Smooth muscle cell (in vitro differentiated cells): ENCODE measurements around the gene LANCL1. TPM values are rescaled to one million over a fixed set of nuclear protein-coding genes. Genes with fewer than 3 reads are reported as not detected.

Experiments
- DNase-seq: peaks from one replicate; lab custom pipeline; 2025; ENCODE audit not compliant: unreplicated experiment; lab: John Stamatoyannopoulos, UW
- H2AFZ ChIP-seq: fragments of 200-600 bp; sonication (generic); 2 replicates; pipeline ENCODE4 v1.6.0; 2016; ENCODE audit warnings: antibody characterized with exemption, low read depth, mild to moderate bottlenecking
- H3F3A ChIP-seq: fragments of 200-600 bp; sonication (generic); 2 replicates; pipeline ENCODE4 v1.6.0; 2017; ENCODE audit warnings: antibody characterized with exemption, low read depth
- H3K27ac ChIP-seq: fragments of 200-600 bp; sonication (generic); 2 replicates; pipeline ENCODE4 v1.5.1; 2016; ENCODE audit warnings: low read depth, mild to moderate bottlenecking
- H3K27me3 ChIP-seq: fragments of 200-600 bp; sonication (generic); 2 replicates; pipeline ENCODE4 v1.6.1; 2016; ENCODE audit warnings: low read depth, mild to moderate bottlenecking
- H3K36me3 ChIP-seq: fragments of 200-600 bp; sonication (generic); 2 replicates; pipeline ENCODE4 v1.5.1; 2016; ENCODE audit warnings: low read depth
- H3K4me1 ChIP-seq: fragments of 200-600 bp; sonication (generic); 2 replicates; pipeline ENCODE4 v1.5.1; 2016; ENCODE audit warnings: low read depth
- H3K4me2 ChIP-seq: fragments of 200-600 bp; sonication (generic); 2 replicates; pipeline ENCODE4 v1.6.0; 2016; ENCODE audit warnings: mild to moderate bottlenecking
- H3K4me3 ChIP-seq: fragments of 200-600 bp; sonication (generic); 2 replicates; pipeline ENCODE4 v1.5.1; 2016; ENCODE audit warnings: mild to moderate bottlenecking
- H3K79me2 ChIP-seq: fragments of 200-600 bp; sonication (generic); 2 replicates; pipeline ENCODE4 v1.6.0; 2016; ENCODE audit warnings: low read depth, mild to moderate bottlenecking
- H3K9ac ChIP-seq: fragments of 200-600 bp; sonication (generic); 2 replicates; pipeline ENCODE4 v1.6.0; 2016; ENCODE audit warnings: low read depth
- H3K9me3 ChIP-seq: fragments of 200-600 bp; sonication (generic); replicated peaks from 2 replicates; pipeline ENCODE4 v1.5.1; 2016; ENCODE audit warnings: low read depth
- H4K20me1 ChIP-seq: fragments of 200-600 bp; sonication (generic); 2 replicates; pipeline ENCODE4 v1.6.0; 2016; ENCODE audit warnings: low read depth
- CTCF ChIP-seq: fragments of 200-600 bp; sonication (generic); IDR thresholded peaks from 2 replicates; pipeline ENCODE4 v1.5.1; 2017; ENCODE audit warnings: borderline replicate concordance, mild to moderate bottlenecking, antibody characterized with exemption; ENCODE audit not compliant: insufficient read depth, poor library complexity, severe bottlenecking
- WGBS: methylation state at CpG from one replicate; pipeline ENCODE4 v1.1.7; 2016; ENCODE audit warnings: low lambda C conversion rate; 5-methylcytosine and 5-hydroxymethylcytosine counted together
- polyA plus RNA-seq: library from polyadenylated mRNA; unstranded; fragments of >200 nt; fragmentation: Nextera tagmentation; extraction: Ambion mirVana; gene quantifications from 2 replicates; pipeline ENCODE4 v1.2.1, GENCODE V29; 2016
- total RNA-seq: library from RNA; depleted of rRNA; stranded (reverse); fragments of >200 nt; gene quantifications from 2 replicates; pipeline ENCODE4 v1.2.3, GENCODE V29; 2014

LANCL1 gene, protein sequence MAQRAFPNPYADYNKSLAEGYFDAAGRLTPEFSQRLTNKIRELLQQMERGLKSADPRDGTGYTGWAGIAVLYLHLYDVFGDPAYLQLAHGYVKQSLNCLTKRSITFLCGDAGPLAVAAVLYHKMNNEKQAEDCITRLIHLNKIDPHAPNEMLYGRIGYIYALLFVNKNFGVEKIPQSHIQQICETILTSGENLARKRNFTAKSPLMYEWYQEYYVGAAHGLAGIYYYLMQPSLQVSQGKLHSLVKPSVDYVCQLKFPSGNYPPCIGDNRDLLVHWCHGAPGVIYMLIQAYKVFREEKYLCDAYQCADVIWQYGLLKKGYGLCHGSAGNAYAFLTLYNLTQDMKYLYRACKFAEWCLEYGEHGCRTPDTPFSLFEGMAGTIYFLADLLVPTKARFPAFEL
- total RNA-seq (37.2 and 43.7 TPM in 2 replicates), polyA plus RNA-seq (14.5 and 14.7 TPM in 2 replicates)

DNA sequence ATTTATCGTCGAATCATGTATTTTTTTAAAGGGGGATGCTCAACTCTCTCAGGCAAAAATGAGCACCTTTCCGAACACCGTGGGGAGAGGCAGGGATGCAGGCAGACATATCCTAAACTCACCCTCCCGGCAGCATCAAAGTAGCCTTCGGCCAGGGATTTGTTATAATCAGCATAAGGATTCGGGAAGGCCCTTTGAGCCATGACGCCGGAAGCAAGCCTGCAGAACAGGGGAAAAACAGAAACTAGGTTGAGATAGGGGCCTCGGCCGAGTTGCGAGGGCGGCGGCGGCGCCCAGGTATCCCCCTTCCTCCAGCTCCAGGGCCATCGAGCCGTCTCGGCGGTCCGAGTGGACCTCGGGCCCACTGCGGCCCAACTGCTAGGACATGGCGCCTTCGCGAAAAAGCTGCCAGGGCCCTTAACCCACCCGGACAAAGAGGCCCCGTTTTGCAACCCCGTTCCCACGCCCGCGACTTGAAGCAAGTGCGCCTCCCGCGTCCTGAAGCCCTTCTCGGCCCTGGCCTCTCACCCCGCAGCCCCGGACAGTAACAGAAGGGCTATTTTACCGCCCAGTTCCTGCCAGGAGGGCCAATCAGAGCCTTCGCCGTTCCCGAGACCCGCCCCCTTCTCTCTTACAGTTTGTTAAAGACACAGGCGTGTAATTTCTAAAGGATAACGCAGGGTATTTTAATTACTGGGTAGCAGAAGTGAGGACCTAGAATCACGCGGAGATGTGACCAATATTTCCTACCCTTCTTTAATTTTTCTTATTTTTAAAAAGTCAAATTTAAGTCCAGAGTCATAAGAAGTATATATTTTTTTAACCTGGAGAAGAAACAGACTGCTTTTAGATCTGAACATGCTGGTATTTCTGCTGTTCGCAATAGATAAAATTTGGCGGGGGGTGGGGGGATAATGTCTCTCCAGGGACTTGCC is at the start of gene LANCL1:
Gene LANCL1, minus strand, starts transcription at position 566 of the 935 bp plus-strand sequence. Its CDS starts 363 bp downstream, at position 203.
- H2AFZ ChIP-seq = peak within 1 kb of the TSS; percentile 99
- H3K79me2 ChIP-seq = peaks cover 3% of the 10 kb centered on the region
- TF ChIP-seq CTCF = no peak
- H3F3A ChIP-seq = no peaks in the 10 kb centered on the region
- peak within 1 kb of the TSS; percentile 84 for H3K9ac ChIP-seq
- H4K20me1 ChIP-seq = no peaks in the 10 kb centered on the region
- no peak within 1 kb of the TSS for H3K27ac ChIP-seq
- H3K9me3 ChIP-seq = no peaks in the 10 kb centered on the region
- H3K27me3 ChIP-seq = no peaks in the 10 kb centered on the region
- DNase-seq = peak; percentile 36
- H3K36me3 ChIP-seq = no peaks in the 10 kb centered on the region
- WGBS = 1% methylated on average over 49 of the region's 49 CpGs
- H3K4me3 ChIP-seq = peak within 1 kb of the TSS; percentile 93
- H3K4me2 ChIP-seq = peak within 1 kb of the TSS; percentile 93
- peaks cover 9% of the 10 kb centered on the region for H3K4me1 ChIP-seq

- H2AFZ ChIP-seq = no peak overlapping the region
- no peak overlapping the region for H3K9ac ChIP-seq
- H3K27ac ChIP-seq = no peak overlapping the region
- DNase-seq = no peak
- no peaks in the 10 kb centered on the region for H3K79me2 ChIP-seq
- no peaks in the 10 kb centered on the region for H3K27me3 ChIP-seq
- H3K36me3 ChIP-seq = no peaks in the 10 kb centered on the region
- H3K4me1 ChIP-seq = no peaks in the 10 kb centered on the region
- H3K4me2 ChIP-seq = no peak overlapping the region
- H3F3A ChIP-seq = no peaks in the 10 kb centered on the region
- no peak overlapping the region for H3K4me3 ChIP-seq
- H4K20me1 ChIP-seq = no peaks in the 10 kb centered on the region
- H3K9me3 ChIP-seq = no peaks in the 10 kb centered on the region
- TF ChIP-seq CTCF = no peak
Measured at GRCh38 chr2:210524533-210524932, 48.0 kb upstream of the LANCL1 start.

- Histone ChIP-seq H3K4me2 (no peak overlapping the region), H2AFZ (no peak overlapping the region), H3K4me1 (no peaks in the 10 kb centered on the region), H3F3A (no peaks in the 10 kb centered on the region), H3K27me3 (no peaks in the 10 kb centered on the region), H3K36me3 (no peaks in the 10 kb centered on the region), H3K27ac (no peak overlapping the region), H3K9ac (no peak overlapping the region), H3K4me3 (no peak overlapping the region), H4K20me1 (no peaks in the 10 kb centered on the region), H3K9me3 (no peaks in the 10 kb centered on the region), H3K79me2 (no peaks in the 10 kb centered on the region)
- DNase-seq = no peak
- 96% methylated on average over 4 of the region's 4 CpGs for WGBS
- no peak for TF ChIP-seq CTCF
Measured at GRCh38 chr2:210523650-210524289, 47.2 kb upstream of the LANCL1 start.
